ENCODE measurements around the gene LMNTD1. TPM values are rescaled to one million over a fixed set of nuclear protein-coding genes. Genes with fewer than 3 reads are reported as not detected.

Gene LMNTD1
- total RNA-seq, 2 donors from 2014 or later, result 36.9 to 54.7 TPM

DNA sequence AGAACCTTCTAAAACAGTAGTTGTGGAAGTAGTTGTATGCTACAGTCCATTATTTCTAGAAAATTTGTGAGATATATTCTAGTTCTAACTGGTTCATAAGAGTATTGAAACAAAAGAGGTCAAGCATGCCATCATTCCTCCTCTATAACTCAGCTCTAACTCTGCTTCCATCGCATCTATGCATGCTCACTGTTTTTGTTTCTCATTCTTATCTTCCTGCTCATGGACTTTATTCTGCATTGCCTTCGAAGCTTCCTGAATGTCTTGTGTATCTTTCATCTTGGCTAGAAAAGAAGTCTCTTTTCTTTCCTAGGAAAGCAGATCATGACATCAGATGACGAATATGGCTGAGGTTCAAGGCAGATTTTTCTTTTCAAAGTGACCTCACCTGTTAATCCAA is 402 bp downstream of the LMNTD1 start:
- H3K4me3 ChIP-seq (ENCODE audit: low read length), result no peak overlapping the region
- 92 to 100% methylated on average over 2 to 3 of the region's 3 CpGs for WGBS, 2 experiments (ENCODE audit: insufficient coverage in 1 of 2, insufficient read length in 1 of 2)
- H3K27me3 Mint-ChIP-seq (ENCODE audit: insufficient read depth), result no peaks in the 10 kb centered on the region
- no peaks in the 10 kb centered on the region for H3K27me3 ChIP-seq (ENCODE audit: control insufficient read depth, insufficient read depth, low read length, poor library complexity, severe bottlenecking)
- no peaks in the 10 kb centered on the region for H3K4me1 Mint-ChIP-seq
- H3K9me3 Mint-ChIP-seq, result no peaks in the 10 kb centered on the region
- H3K9me3 ChIP-seq (ENCODE audit: control insufficient read depth, low read length), result no peaks in the 10 kb centered on the region
- peaks cover 10% of the 10 kb centered on the region for H3K36me3 Mint-ChIP-seq (ENCODE audit: low read depth)
- H3K27ac Mint-ChIP-seq, result no peak overlapping the region
- TF ChIP-seq CTCF (conservative IDR thresholded peaks at IDR 0.05), result no peak
- no peak overlapping the region for H3K9ac ChIP-seq (ENCODE audit: extremely low read depth, low read length, poor library complexity, severe bottlenecking)
- no peak overlapping the region for H3K4me3 Mint-ChIP-seq
- no peak for DNase-seq
- H3K4me1 ChIP-seq (ENCODE audit: control insufficient read depth, insufficient read depth, low read length), result no peaks in the 10 kb centered on the region
- peaks cover 21% of the 10 kb centered on the region for H3K36me3 ChIP-seq (ENCODE audit: control insufficient read depth, insufficient read depth, low read length)
- H3K27ac ChIP-seq (ENCODE audit: low read depth, low read length), result no peak overlapping the region

GRCh38 chr12:25550186-25550585 is 2.9 kb downstream of the LMNTD1 start:
- Histone ChIP-seq H3K9me3 (ENCODE audit: control insufficient read depth, low read length) (peaks cover 12% of the 10 kb centered on the region), H3K36me3 (ENCODE audit: control insufficient read depth, insufficient read depth, low read length) (peaks cover 34% of the 10 kb centered on the region), H3K4me1 (ENCODE audit: control insufficient read depth, insufficient read depth, low read length) (no peaks in the 10 kb centered on the region), H3K27ac (ENCODE audit: low read depth, low read length) (no peak overlapping the region), H3K4me3 (ENCODE audit: low read length) (no peak overlapping the region), H3K9ac (ENCODE audit: extremely low read depth, low read length, poor library complexity, severe bottlenecking) (no peak overlapping the region), H3K27me3 (ENCODE audit: control insufficient read depth, insufficient read depth, low read length, poor library complexity, severe bottlenecking) (no peaks in the 10 kb centered on the region)
- no peak for TF ChIP-seq CTCF (conservative IDR thresholded peaks at IDR 0.05)
- Mint-ChIP-seq H3K4me1 (no peaks in the 10 kb centered on the region), H3K4me3 (no peak overlapping the region), H3K27me3 (ENCODE audit: insufficient read depth) (no peaks in the 10 kb centered on the region), H3K36me3 (ENCODE audit: low read depth) (peaks cover 10% of the 10 kb centered on the region), H3K9me3 (peaks cover under 1% of the 10 kb centered on the region), H3K27ac (no peak overlapping the region)
- WGBS, 2 experiments (ENCODE audit: insufficient coverage in 1 of 2, insufficient read length in 1 of 2), result 91% methylated on average over 3 of the region's 3 CpGs; no CpG with 5 or more reads in 1 of the 2 experiments
- DNase-seq, result no peak

DNA sequence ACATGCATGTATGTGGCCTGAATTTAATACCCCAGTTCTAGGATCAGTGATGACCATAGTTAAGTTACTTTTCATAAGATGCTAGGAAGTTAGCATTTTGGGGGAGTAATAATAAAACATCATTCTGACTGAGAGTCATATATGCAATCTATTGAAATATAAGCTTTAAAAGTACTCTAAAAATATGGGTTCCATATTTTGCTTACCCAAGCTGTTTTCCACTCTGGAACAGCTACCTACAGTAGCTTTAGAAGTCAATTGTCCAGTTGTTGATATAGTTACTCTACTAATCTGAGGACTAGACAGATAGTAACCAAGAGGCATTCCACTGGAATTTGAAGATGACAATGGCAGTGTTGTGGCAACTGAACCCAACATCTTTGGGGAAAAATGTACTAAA is 4.0 kb downstream of the LMNTD1 start:
- Mint-ChIP-seq H3K27me3 (ENCODE audit: insufficient read depth) (no peaks in the 10 kb centered on the region), H3K27ac (no peak overlapping the region), H3K4me1 (no peaks in the 10 kb centered on the region), H3K9me3 (peaks cover 4% of the 10 kb centered on the region), H3K4me3 (no peak overlapping the region), H3K36me3 (ENCODE audit: low read depth) (peaks cover 12% of the 10 kb centered on the region)
- H3K4me3 ChIP-seq (ENCODE audit: low read length), result no peak overlapping the region
- H3K27me3 ChIP-seq (ENCODE audit: control insufficient read depth, insufficient read depth, low read length, poor library complexity, severe bottlenecking), result no peaks in the 10 kb centered on the region
- no peak for TF ChIP-seq CTCF (conservative IDR thresholded peaks at IDR 0.05)
- H3K9ac ChIP-seq (ENCODE audit: extremely low read depth, low read length, poor library complexity, severe bottlenecking), result no peak overlapping the region
- peaks cover 22% of the 10 kb centered on the region for H3K9me3 ChIP-seq (ENCODE audit: control insufficient read depth, low read length)
- peaks cover 43% of the 10 kb centered on the region for H3K36me3 ChIP-seq (ENCODE audit: control insufficient read depth, insufficient read depth, low read length)
- DNase-seq, result no peak
- no peak overlapping the region for H3K27ac ChIP-seq (ENCODE audit: low read depth, low read length)
- H3K4me1 ChIP-seq (ENCODE audit: control insufficient read depth, insufficient read depth, low read length), result no peaks in the 10 kb centered on the region
